Activated CD8-positive, alpha-beta memory T cell treated with anti-CD3 and anti-CD28 coated beads for 36 hours (primary cell): ENCODE results near the gene GTF2F2. TPM values are rescaled to one million over a fixed set of nuclear protein-coding genes. Genes with fewer than 3 reads are reported as not detected.

Source experiments
- CTCF ChIA-PET: fragments of 350-600 bp; sonication (Branson Sonifier 250); formaldehyde crosslinking; loops from one replicate; lab custom pipeline; 2021; ENCODE audit warnings: antibody characterized with exemption; lab: Charles Lee
- POLR2A ChIA-PET: fragments of 350-600 bp; sonication (Branson Sonifier 250); formaldehyde crosslinking; loops from one replicate; lab custom pipeline; 2021; ENCODE audit warnings: antibody characterized with exemption; lab: Charles Lee
- total RNA-seq, 2 experiments: library from RNA; stranded (reverse); gene quantifications; one replicate each; pipeline ENCODE4 v1.2.3, GENCODE V29; 2021

Gene GTF2F2
- total RNA-seq, 2 experiments from 2014 or later: 29.2 to 29.4 TPM

DNA sequence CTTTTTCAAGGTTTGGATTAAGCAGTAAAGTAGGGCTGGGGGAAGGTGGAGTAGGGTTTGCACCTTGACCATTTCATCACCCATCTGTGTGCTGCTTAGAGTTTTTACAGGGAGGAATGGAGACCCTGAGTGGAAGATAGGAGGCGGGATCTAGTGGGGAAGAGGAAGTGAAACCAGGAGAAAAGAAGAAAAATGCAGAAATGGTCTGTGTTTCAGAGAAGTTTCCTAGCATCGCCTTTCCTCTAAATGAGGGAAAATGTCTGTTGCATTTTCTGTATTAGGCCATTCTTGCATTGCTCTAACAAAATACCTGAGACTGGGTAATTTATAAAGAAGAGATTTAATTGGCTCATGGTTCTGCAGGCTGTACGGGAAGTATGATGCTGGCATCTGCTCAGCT is 156.6 kb downstream of the GTF2F2 start:
- POLR2A ChIA-PET: no interaction called here
- CTCF ChIA-PET: interaction anchor here (0.7 kb wide), 1 partner anchor 38 kb away, joined by 3 read pairs; no protein-coding TSS in a partner anchor

- ChIA-PET POLR2A (no interaction called here), CTCF (no interaction called here)
Measured at GRCh38 chr13:45278096-45278645, 157.9 kb downstream of the GTF2F2 start.

DNA sequence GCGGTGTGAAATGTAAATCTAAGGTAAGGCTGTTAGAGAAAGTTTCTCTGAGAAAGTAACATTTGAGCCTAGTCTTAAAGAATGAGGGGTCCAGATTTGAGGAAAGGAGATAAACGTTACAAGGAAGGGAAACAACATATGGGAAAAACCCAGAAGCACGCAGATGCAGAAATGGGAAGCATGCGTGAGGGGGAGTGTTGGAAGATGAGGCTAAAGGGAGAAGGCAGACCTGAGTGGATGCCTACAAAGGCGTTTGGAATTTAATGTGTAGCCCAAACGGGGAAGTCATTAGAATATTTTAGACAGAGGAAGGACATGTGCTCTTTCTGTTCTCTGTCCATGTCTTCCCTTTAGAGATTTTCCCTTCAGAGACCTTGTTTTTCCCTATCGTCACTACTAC is 159.7 kb downstream of the GTF2F2 start:
- POLR2A ChIA-PET: interaction anchor here (0.9 kb wide), 1 partner anchor 233 kb away, joined by 7 read pairs; no protein-coding TSS in a partner anchor
- CTCF ChIA-PET: interaction anchor here (1.4 to 1.5 kb wide), 2 partner anchors 232 to 233 kb away, joined by 5 to 8 read pairs; no protein-coding TSS in a partner anchor

GRCh38 chr13:45280751-45281634 is 160.7 kb downstream of the GTF2F2 start:
- ChIA-PET CTCF (interaction anchor here (0.7 to 1.6 kb wide), 7 partner anchors 8 to 242 kb away, joined by 3 to 10 read pairs (median 4); no protein-coding TSS in a partner anchor), POLR2A (no interaction called here)

DNA sequence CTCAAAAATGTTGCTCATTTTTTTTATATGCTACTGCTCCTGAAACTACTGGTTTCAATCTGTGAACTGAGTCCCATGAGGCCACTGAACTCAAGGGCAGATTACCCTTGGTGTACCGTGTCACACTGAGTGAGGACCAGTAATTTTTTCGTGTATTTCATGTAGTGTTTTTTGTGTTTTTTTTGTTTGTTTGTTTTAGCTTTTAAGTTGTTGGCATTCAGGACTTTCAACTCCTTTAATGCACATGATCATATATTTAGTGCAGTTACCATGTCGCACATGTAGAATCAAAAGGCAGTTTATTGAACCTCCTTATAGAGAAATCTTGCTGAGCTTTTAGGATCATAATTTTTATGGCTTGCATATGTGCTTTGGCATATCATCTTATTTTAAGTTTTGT is 162.7 kb downstream of the GTF2F2 start:
- POLR2A ChIA-PET: no interaction called here
- CTCF ChIA-PET: no interaction called here

DNA sequence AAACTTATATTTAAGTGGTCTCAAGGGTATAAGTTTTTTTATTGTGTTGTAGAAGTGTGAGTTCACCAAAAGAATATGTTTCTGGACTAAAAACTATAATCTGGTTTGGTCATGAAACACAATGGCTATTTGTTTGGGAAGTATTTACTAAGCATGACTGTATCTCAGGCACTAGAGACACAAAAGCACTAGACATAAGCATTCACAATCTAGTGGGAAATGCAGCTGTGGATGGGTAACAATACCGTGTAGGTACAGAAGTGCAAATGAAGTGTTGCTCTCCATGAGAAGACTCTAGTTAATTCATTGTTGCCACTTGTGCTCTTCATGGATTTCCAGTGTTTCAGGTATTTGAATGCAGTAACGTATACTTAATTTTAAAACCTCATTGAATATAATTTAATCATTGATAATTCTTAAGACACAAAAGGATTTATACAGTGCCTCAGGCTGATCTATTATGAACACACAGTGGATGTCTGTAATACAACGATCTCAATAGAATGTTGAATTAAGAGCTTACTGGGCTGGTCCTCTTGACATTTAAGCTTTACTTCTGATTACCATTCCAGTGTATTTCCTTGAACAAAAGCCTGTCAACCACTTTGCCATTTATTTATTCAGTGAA is 169.7 kb downstream of the GTF2F2 start:
- ChIA-PET CTCF (interaction anchor here (0.6 kb wide), 1 partner anchor 294 kb away, joined by 3 read pairs; no protein-coding TSS in a partner anchor), POLR2A (no interaction called here)

DNA sequence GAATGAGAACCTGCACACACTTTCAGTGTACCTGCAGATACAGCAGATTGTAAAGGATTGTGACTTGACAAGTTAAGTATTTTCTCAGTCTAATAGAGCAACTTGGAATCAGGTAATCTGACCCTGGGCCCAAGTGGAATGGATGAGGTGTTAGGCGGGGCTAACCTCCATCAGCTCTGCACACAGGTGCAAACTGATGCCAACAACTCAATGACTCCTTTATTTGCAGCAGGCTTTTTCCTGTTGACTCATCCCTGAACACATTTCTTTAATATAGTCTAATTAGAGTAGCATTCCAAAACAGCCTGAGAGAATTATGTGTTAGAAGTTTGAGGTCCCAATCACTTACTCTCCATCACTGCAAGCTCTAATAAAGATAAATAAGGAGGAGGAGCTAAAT is 171.9 kb downstream of the GTF2F2 start:
- POLR2A ChIA-PET: interaction anchor here (0.6 kb wide), 1 partner anchor 736 kb away, joined by 4 read pairs; no protein-coding TSS in a partner anchor

GRCh38 chr13:45295536-45295935 is 175.2 kb downstream of the GTF2F2 start:
- POLR2A ChIA-PET: no interaction called here
- CTCF ChIA-PET: no interaction called here

More for the DNA sequence above, 171.9 kb downstream of the GTF2F2 start:
- CTCF ChIA-PET: no interaction called here

DNA sequence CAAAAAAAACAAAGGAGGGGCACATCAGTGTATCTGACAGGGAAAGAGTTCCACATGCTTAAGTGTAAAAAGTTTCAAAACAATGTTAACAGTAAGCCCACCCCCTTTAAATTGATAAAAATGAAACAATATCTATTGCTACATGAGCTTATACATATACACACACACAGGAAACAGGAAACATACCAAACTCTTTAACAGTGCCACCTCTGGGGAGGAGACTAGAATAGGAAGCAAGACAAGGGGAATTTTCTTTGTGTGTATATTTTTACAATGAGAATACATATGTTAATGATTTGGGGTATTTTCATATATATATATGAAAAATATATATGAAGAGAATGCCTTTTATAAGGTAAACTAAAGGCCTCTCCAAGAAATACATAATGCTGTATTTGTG is 175.9 kb downstream of the GTF2F2 start:
- ChIA-PET CTCF (no interaction called here), POLR2A (no interaction called here)

DNA sequence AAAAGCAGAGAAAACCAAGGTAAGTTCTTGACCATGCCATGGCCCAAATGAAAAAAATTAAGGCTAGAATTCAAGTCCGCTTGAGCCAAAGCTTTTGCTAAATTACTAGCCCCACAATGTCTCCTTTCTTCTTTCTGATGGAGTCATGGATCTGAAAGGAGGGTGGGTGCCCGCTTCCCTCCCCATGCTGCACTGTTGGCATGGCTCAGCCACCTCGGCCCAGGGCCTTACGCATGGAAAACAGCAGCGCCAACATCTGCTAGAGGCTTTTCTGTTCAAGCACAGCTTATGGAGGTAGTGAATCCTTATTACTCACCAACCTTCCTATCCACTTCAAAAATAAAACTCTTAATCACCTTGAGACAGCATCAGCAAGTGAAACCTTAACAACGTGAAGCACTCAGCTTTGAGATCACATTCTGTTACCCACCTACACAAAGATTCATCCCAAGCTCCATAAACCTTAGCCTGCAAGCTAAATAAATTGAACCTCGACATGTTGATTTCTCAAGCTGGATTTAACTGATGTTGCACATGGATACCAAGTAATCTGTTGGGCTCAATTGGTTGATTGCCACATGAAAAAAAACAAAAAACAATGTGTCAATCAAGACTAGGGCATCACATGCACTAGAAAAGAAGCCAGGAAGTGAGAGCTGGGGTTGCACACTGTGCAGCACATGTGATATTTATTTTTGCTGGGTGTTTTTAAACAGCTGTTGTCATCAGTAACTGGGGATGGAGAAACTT is 177.3 kb downstream of the GTF2F2 start:
- ChIA-PET CTCF (interaction anchor here (1.2 to 2.7 kb wide), 2 partner anchors 8 to 251 kb away, joined by 5 to 8 read pairs; no protein-coding TSS in a partner anchor), POLR2A (interaction anchor here (0.6 kb wide), 1 partner anchor 25 kb away, joined by 3 read pairs; no protein-coding TSS in a partner anchor)

DNA sequence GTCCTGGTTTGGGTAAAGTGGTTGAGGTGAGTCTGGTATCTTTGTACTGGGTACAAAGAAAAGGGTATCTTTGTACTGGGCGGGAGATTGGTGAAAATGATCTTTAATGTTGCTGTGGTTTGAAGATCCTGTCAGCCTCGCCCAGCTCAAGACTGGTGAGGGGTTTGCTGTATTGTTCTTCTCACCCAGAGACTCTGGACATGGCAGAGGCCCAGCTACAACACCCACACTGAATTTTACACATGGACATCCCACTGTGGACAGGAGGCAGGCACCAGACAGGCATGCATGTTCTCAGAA is 177.8 kb downstream of the GTF2F2 start:
- ChIA-PET CTCF (interaction anchor here (1.2 to 2.7 kb wide), 2 partner anchors 8 to 251 kb away, joined by 5 to 8 read pairs; no protein-coding TSS in a partner anchor), POLR2A (interaction anchor here (0.6 kb wide), 1 partner anchor 26 kb away, joined by 3 read pairs; no protein-coding TSS in a partner anchor)

DNA sequence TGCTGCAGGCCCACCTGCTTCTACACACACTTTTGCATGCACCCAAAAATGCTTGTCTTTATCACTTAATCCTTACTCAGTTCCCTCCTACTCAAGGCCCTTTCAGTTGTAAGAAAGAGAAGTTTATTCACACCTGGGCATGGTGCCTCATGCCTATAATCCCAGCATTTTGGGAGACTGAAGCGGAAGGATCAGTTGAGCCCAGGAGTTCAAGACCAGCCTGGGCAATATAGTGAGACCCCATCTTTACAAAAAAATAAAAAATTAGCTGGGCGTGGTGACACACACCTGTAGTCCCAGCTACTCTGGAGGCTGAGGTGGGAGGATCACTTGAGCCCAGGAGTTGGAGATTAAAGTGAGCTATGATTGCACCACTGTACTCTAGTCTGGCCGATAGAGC is 178.2 kb downstream of the GTF2F2 start:
- ChIA-PET CTCF (interaction anchor here (2.7 kb wide), 1 partner anchor 252 kb away, joined by 8 read pairs; no protein-coding TSS in a partner anchor), POLR2A (interaction anchor here (0.6 kb wide), 1 partner anchor 26 kb away, joined by 3 read pairs; no protein-coding TSS in a partner anchor)

DNA sequence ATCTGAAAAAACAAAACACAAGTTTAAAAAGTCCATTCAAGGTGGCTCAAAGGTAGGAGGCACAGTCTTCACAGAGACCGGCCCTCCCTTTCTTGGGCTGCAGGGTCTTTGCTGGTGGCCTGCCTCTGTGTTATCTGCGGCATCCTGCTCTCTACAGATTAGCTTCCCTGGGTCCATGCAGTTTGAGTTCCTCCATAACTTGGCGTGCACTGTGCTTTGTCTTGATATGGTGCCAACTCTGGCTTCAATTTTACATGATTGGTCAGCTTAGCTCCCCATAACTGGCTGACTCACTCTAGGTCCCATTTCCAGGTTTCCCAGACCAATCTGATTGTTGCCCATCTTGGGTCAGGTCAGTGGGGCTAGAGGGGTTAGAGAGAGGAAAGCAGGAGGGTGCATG is 178.9 kb downstream of the GTF2F2 start:
- ChIA-PET POLR2A (no interaction called here), CTCF (interaction anchor here (0.6 to 2.7 kb wide), 2 partner anchors 216 to 253 kb away, joined by 3 to 8 read pairs; no protein-coding TSS in a partner anchor)

GRCh38 chr13:45300190-45300985 is 180.1 kb downstream of the GTF2F2 start:
- ChIA-PET CTCF (no interaction called here), POLR2A (no interaction called here)

DNA sequence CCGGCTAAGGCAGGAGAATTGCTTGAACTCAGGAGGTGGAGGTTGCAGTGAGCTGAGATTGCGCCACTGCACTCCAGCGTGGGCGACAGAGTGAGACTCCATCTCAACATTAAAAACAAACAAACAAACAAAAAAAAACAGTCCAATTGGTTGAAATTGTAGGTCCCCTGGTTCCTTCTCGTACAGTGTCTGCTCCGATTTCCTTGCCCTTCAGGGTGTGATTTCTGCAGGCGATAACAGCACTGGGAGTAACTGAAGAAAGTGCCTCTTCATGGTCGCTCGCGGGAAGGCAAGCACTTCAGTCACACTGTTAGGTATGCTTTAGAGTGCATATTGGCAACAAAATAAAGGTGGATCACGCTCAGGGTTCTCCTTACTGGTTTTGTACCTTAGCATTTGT is 181.0 kb downstream of the GTF2F2 start:
- ChIA-PET CTCF (no interaction called here), POLR2A (no interaction called here)

DNA sequence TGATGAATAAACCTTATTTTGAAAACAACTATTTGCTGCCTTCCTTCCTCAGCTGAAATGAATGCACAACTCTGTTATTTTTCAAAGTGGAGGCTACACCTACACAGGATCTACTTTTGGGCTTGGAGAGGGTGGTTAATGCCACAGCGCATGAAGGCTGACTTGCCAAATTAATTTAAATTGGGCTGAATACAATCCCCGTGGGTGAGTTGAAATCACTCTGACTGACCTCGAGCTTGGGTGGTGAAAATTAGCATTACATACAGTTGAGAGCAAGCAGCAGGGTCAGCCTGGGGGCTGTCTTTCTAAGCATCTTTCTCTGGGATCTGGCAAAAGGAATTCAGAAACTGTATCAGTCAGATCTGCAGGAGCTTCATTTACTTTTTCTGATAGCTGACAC is 182.2 kb downstream of the GTF2F2 start:
- CTCF ChIA-PET: interaction anchor here (0.9 kb wide), 1 partner anchor 256 kb away, joined by 3 read pairs; no protein-coding TSS in a partner anchor
- POLR2A ChIA-PET: no interaction called here

GRCh38 chr13:45303026-45303425 is 182.7 kb downstream of the GTF2F2 start:
- POLR2A ChIA-PET: no interaction called here
- CTCF ChIA-PET: interaction anchor here (0.7 kb wide), 1 partner anchor 256 kb away, joined by 3 read pairs; no protein-coding TSS in a partner anchor

DNA sequence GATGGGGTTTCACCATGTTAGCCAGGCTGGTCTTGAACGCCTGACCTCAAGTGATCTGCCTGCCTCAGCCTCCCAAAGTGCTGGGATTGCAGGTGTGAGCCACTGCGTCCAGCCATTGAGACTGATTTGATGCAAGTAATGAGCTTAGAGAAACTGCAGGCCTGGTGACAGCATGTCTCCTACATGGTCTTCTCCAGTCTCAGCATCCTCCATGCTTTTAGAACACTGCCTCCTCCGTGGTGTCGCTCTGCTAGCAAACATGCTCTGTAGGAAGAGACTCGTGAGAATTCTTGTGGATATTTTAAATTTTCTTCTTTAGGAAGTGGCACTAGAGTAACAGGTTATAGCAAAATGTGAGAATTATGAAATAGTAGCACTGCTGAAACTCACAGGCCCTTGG is 183.6 kb downstream of the GTF2F2 start:
- ChIA-PET POLR2A (no interaction called here), CTCF (interaction anchor here (0.7 kb wide), 1 partner anchor 257 kb away, joined by 3 read pairs; no protein-coding TSS in a partner anchor)
